ENCODE results near the gene NRG4. TPM values are rescaled to one million over a fixed set of nuclear protein-coding genes. Genes with fewer than 3 reads are reported as not detected.

NRG4 gene
- total and polyA plus RNA-seq, 2 of the 8 experiments (the other 6 are each of a cell fraction or from before 2014, with no cell fraction given), result 0.24 TPM; not detected in 1

- TF ChIP-seq YY1 (IDR thresholded peaks at IDR 0.05; ENCODE audit: low read depth, low read length), result no peak
- TF ChIP-seq CHD7 (IDR thresholded peaks at IDR 0.05; ENCODE audit: insufficient replicate concordance, low read length), result no peak
- TF ChIP-seq BACH1 (IDR thresholded peaks at IDR 0.05; ENCODE audit: low read length), result no peak
- no peak for TF ChIP-seq EGR1 (IDR thresholded peaks at IDR 0.05; ENCODE audit: borderline replicate concordance, low read depth, low read length)
Measured at GRCh38 chr15:76038512-76038911, 26.3 kb upstream of the NRG4 start (continued).
